SU-DHL-6 (cell line): ENCODE data around the gene MEIS3.

ENCODE experiments used
- H2AFZ ChIP-seq: fragments of 200-600 bp; sonication (generic); 2 replicates; pipeline ENCODE4 v1.6.1; 2014; ENCODE audit warnings: low read depth, mild to moderate bottlenecking, moderate library complexity, mixed read lengths, antibody characterized with exemption, low read length; ENCODE audit not compliant: severe bottlenecking
- H3F3A ChIP-seq: fragments of 200-600 bp; shearing (Covaris generic); 2 replicates; pipeline ENCODE4 v1.6.0; 2016; ENCODE audit warnings: antibody characterized with exemption, mild to moderate bottlenecking; ENCODE audit not compliant: insufficient read depth
- H3K27ac ChIP-seq: fragments of 200-600 bp; sonication (generic); 2 replicates; pipeline ENCODE4 v1.5.1; 2016; ENCODE audit warnings: low read depth, mild to moderate bottlenecking, low read length, moderate library complexity, mixed read lengths
- H3K27me3 ChIP-seq: fragments of 200-600 bp; sonication (generic), shearing (Covaris generic); 2 replicates; pipeline ENCODE4 v1.6.0; 2014; ENCODE audit warnings: mild to moderate bottlenecking, low read length
- H3K36me3 ChIP-seq: fragments of 200-600 bp; sonication (generic); 2 replicates; pipeline ENCODE4 v1.6.1; 2014; ENCODE audit warnings: mild to moderate bottlenecking, low read length, mixed read lengths
- H3K4me2 ChIP-seq: fragments of 300-600, 200-600 bp; shearing (Covaris generic), sonication (generic); 2 replicates; pipeline ENCODE4 v1.6.0; 2014; ENCODE audit warnings: low read length, low read depth, mild to moderate bottlenecking; ENCODE audit not compliant: poor library complexity, severe bottlenecking
- H3K4me3 ChIP-seq: fragments of 200-600 bp; sonication (generic); 2 replicates; pipeline ENCODE4 v1.5.1; 2014; ENCODE audit warnings: antibody characterized with exemption, low read length, mild to moderate bottlenecking, mixed read lengths; ENCODE audit not compliant: insufficient read depth, poor library complexity, severe bottlenecking
- H3K79me2 ChIP-seq: fragments of 200-600 bp; sonication (generic); 2 replicates; pipeline ENCODE4 v1.6.1; 2014; ENCODE audit warnings: mild to moderate bottlenecking, low read length, moderate library complexity; ENCODE audit not compliant: insufficient read depth
- H3K9ac ChIP-seq: fragments of 200-600 bp; sonication (generic); 2 replicates; pipeline ENCODE4 v1.7.0; 2014; ENCODE audit warnings: mild to moderate bottlenecking, low read length
- H3K9me2 ChIP-seq: fragments of 200-600 bp; sonication (generic); replicated peaks from 2 replicates; pipeline ENCODE4 v1.6.1; 2014; ENCODE audit warnings: low read length; ENCODE audit not compliant: insufficient read depth
- H3K9me3 ChIP-seq: fragments of 200-600 bp; sonication (generic); 2 replicates; pipeline ENCODE4 v1.6.1; 2014; ENCODE audit warnings: low read length, mixed read lengths; ENCODE audit not compliant: insufficient read depth
- H4K20me1 ChIP-seq: fragments of 200-600 bp; sonication (generic); 2 replicates; pipeline ENCODE4 v1.6.1; 2014; ENCODE audit warnings: low read depth, mild to moderate bottlenecking, antibody characterized with exemption, low read length, moderate library complexity, mixed read lengths
- EZH2phosphoT487 ChIP-seq: fragments of 200-600 bp; sonication (generic), shearing (Covaris generic); conservative IDR thresholded peaks from 2 replicates; pipeline ENCODE4 v1.6.1; 2018; ENCODE audit warnings: mild to moderate bottlenecking, antibody characterized with exemption, low read length, moderate library complexity, mixed read lengths
- TF ChIP-seq, protein P1 (sequence below): fragments of 200-600 bp; sonication (generic); IDR thresholded peaks from one replicate; pipeline ENCODE4 v1.5.1; 2017; ENCODE audit warnings: antibody characterized with exemption, mild to moderate bottlenecking, low read length, moderate library complexity; ENCODE audit not compliant: insufficient read depth, poor library complexity, severe bottlenecking

MEIS3 gene

DNA sequence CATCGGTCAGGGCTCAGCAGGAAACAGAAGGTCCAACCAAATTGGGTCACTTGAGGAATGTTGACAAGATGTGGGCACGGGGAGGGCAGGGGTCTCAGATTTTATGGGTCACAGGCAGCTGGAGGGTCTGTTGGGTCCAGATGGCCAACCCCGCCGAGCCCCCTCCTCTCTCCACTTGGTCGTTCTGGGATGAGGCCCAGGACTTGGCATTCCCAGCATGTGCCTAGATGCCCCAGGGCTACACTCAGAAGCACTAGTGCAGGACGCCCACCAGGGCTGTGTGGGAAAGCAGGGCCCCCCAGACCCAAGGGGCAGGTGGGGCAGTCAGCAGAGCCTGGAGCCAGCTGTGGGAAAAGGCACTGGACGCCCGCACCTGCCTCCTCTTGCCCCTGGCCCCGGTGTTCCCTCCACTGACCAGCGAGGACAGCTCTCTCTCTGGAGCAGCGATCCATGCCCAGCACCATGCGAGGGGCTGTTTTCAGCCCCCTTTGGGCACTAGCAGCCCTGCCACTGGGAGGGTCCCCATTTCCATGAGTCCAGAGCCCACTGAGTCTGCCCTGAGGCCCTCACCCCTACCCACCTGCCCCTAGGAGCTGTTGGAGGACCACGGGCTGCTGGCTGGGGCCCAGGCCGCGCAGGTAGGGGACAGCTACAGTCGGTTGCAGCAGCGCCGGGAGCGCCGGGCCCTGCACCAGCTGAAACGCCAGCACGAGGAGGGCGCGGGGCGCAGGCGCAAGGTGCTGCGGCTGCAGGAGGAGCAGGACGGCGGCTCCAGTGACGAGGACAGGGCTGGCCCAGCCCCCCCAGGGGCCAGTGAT, 44.2 kb downstream of the MEIS3 start:
- no peaks in the 10 kb centered on the region for H3K79me2 ChIP-seq
- no peak overlapping the region for H3K9ac ChIP-seq
- no peaks in the 10 kb centered on the region for H3K27me3 ChIP-seq
- TF ChIP-seq, protein P1, sequence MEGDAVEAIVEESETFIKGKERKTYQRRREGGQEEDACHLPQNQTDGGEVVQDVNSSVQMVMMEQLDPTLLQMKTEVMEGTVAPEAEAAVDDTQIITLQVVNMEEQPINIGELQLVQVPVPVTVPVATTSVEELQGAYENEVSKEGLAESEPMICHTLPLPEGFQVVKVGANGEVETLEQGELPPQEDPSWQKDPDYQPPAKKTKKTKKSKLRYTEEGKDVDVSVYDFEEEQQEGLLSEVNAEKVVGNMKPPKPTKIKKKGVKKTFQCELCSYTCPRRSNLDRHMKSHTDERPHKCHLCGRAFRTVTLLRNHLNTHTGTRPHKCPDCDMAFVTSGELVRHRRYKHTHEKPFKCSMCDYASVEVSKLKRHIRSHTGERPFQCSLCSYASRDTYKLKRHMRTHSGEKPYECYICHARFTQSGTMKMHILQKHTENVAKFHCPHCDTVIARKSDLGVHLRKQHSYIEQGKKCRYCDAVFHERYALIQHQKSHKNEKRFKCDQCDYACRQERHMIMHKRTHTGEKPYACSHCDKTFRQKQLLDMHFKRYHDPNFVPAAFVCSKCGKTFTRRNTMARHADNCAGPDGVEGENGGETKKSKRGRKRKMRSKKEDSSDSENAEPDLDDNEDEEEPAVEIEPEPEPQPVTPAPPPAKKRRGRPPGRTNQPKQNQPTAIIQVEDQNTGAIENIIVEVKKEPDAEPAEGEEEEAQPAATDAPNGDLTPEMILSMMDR: no peak
- no peak for TF ChIP-seq EZH2phosphoT487
- H3K4me2 ChIP-seq: no peak overlapping the region
- H2AFZ ChIP-seq: no peak overlapping the region
- H3K9me2 ChIP-seq: no peaks in the 10 kb centered on the region
- H3K27ac ChIP-seq: no peak overlapping the region
- H3K9me3 ChIP-seq: no peaks in the 10 kb centered on the region
- H3K36me3 ChIP-seq: no peaks in the 10 kb centered on the region
- H4K20me1 ChIP-seq: no peaks in the 10 kb centered on the region
- H3K4me3 ChIP-seq: no peak overlapping the region
- no peaks in the 10 kb centered on the region for H3F3A ChIP-seq

DNA sequence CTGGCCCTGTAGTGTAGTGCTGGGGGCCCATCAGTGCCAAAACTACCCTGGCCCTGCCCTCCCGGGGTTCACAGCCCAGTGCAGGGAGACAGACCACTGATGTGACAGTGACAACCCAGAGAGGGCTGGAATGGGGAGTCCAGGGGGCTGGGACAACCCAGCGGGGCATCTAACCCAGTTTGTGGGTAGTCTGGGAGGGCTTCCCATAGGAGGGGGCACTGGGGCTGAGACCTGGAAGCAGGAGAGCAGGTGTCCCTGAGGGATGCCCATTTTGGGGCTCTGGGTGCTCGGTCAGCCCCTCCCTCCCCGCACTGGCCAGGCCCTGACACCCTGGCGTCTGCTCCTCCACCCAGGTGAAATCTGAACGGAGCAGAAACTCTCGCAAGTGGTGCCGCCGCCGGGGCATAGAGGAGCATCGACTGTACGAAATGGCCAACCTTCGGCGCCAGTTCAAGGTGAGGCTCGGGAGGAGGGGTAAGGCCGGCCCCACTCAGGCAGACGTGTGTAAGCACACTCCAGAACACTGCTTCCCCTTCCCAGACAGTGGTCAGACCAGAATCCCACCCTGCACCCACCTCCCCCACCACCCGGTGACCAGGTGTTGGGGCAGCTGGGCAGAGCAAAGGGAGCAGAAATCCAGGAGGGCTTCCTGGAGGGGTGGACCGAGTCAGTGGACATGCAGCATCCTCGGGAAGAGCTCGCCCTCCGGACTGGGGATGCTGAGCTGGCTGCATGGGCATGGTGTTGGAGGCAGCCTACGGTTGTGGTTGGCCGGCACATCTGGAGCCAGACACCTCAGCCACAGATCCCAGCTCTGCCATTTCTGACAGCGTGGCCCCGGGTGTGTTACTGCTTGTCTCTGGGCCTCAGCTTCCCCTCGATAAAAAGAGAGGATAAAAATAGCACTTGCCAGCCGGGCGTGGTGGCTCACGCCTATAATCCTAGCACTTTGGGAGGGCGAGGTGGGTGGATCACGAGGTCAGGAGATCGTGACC, 45.8 kb downstream of the MEIS3 start:
- H4K20me1 ChIP-seq: no peaks in the 10 kb centered on the region
- no peaks in the 10 kb centered on the region for H3K27me3 ChIP-seq
- H3K36me3 ChIP-seq: no peaks in the 10 kb centered on the region
- H2AFZ ChIP-seq: no peak overlapping the region
- H3K9ac ChIP-seq: no peak overlapping the region
- no peaks in the 10 kb centered on the region for H3K9me3 ChIP-seq
- H3K4me2 ChIP-seq: no peak overlapping the region
- no peaks in the 10 kb centered on the region for H3F3A ChIP-seq
- no peak overlapping the region for H3K4me3 ChIP-seq
- no peaks in the 10 kb centered on the region for H3K9me2 ChIP-seq
- H3K79me2 ChIP-seq: no peaks in the 10 kb centered on the region
- H3K27ac ChIP-seq: no peak overlapping the region
- TF ChIP-seq, protein P1: no peak
- no peak for TF ChIP-seq EZH2phosphoT487

DNA sequence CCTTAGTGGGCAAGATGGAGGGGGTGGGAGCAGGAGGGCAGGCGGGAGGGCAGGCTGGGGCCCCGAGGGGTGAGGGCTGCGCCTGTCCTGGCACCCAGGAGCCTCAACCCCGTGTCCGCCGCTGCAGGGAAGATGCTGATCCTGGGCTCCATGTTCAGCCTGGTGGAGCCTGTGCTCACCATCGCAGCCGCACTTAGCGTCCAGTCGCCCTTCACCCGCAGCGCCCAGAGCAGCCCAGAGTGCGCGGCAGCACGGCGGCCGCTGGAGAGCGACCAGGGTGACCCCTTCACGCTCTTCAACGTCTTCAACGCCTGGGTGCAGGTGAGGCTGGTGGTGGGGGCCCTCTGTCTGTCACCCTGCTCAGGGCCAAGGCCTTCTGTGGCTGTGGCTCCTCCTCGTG, 46.7 kb downstream of the MEIS3 start:
- H3K9me2 ChIP-seq: no peaks in the 10 kb centered on the region
- H3K27ac ChIP-seq: no peak overlapping the region
- no peaks in the 10 kb centered on the region for H3K79me2 ChIP-seq
- no peak overlapping the region for H3K9ac ChIP-seq
- no peak overlapping the region for H3K4me3 ChIP-seq
- H3K27me3 ChIP-seq: no peaks in the 10 kb centered on the region
- no peak for TF ChIP-seq EZH2phosphoT487
- TF ChIP-seq, protein P1: no peak
- no peaks in the 10 kb centered on the region for H4K20me1 ChIP-seq
- H2AFZ ChIP-seq: no peak overlapping the region
- no peak overlapping the region for H3K4me2 ChIP-seq
- H3K9me3 ChIP-seq: no peaks in the 10 kb centered on the region
- no peaks in the 10 kb centered on the region for H3K36me3 ChIP-seq
- H3F3A ChIP-seq: no peaks in the 10 kb centered on the region
